GM19043 (cell line): ENCODE measurements around the gene CXCL5.
"Not testable (repeated sequence)": the region's sequence is repeated elsewhere in the genome, so short reads cannot be mapped to it uniquely, and the experiment has no call there.

ENCODE experiments used
- ATAC-seq: cut with Tn5 transposase; IDR thresholded peaks from one replicate; pipeline ENCODE4 v1.9.1; 2021; ENCODE audit warnings: low read depth; ENCODE audit not compliant: unreplicated experiment

Gene CXCL5

GRCh38 chr4:73976716-73977115, 21.8 kb downstream of the CXCL5 start:
- ATAC-seq = no peak

GRCh38 chr4:73976217-73976616, 22.3 kb downstream of the CXCL5 start:
- ATAC-seq = no peak

DNA sequence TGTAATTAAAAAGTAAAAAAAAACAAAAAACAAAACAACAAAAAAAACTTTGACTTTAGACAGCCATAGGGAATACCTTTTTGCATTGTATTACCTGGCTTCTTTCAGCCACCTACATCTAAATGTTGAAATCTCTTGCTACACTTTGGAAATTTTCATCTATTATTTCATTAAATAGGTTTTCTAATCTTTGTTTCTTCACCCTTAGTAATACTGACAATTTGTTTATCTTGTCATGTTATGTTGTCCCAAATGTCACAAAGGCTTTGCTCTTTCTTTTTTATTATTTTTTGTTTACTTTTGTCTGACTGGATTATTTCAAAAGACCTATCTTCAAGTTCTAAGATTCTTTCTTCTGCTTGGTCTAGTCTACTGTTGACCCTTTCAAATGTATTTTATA, 24.1 kb downstream of the CXCL5 start:
- ATAC-seq = no peak

GRCh38 chr4:73970945-73971344, 27.5 kb downstream of the CXCL5 start:
- no peak for ATAC-seq

DNA sequence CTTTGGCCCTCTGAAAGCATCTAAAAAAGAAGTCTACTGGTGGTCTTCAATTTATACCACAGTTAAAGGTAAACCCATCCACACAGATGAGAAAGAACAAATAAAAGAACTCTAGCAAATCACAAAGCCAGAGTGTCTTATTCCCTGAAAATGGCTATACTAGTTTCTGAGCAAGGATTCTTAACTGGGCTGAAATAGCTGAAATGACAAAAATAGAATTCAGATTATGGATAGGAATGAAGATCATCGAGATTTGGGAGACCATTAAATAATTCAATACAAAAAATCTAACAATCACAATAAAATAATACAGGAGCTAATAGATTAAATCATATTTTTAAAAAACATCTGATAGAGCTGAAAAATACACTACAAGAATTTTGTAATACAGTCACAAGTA, 28.5 kb downstream of the CXCL5 start:
- ATAC-seq = no peak

DNA sequence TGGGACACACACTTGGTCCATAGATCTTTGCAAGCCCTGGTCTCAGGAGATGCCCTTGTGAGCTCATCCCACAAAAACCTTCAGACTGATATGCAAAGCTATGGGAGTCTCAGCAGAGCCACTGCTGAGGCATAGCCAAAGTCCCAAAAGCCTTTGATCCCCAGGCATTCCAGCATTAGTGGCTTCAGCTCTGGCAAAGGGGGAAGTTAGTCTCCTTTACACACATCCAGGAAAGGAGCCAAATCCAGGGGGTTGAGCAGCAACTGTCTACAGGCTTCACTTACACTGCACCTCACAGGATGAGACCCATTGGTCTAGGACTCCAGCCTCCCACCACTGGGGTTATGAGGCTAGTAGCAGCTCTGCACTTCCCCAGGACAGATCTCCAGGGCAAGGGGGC, 30.6 kb downstream of the CXCL5 start:
- no peak for ATAC-seq

- ATAC-seq = no peak
Measured at GRCh38 chr4:73964862-73965611, 33.4 kb downstream of the CXCL5 start.

- no peak for ATAC-seq
Measured at GRCh38 chr4:73962724-73963123, 35.8 kb downstream of the CXCL5 start.

- not testable (repeated sequence) for ATAC-seq
Measured at GRCh38 chr4:73959041-73959440, 39.4 kb downstream of the CXCL5 start.

GRCh38 chr4:73952352-73952751, 46.1 kb downstream of the CXCL5 start:
- ATAC-seq = no peak

DNA sequence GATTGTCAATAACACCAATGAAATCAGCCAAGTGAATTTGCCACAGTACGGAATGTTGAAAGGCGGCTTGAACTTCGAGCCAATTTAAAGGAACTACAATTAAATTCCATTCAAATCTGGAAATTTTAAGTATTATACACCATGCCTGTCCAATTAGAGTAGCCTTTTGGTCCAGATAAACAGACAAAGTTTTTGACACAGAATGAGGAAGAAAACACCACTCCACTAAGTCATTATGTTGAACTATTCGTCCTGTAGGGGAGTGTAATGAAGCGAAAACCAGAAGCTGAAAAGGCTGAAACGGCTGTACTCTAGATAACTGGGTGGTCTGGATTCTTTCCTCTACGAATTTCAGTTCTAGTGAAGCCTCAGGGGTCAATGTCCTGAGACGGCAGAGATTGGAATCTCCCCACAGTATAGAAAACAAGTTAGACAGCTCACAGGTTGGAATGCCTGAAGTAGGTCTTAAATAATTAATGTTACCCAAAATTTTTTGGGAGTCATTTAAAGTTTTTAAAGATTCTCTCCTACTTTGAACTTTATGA, 48.0 kb downstream of the CXCL5 start:
- not testable (repeated sequence) for ATAC-seq

DNA sequence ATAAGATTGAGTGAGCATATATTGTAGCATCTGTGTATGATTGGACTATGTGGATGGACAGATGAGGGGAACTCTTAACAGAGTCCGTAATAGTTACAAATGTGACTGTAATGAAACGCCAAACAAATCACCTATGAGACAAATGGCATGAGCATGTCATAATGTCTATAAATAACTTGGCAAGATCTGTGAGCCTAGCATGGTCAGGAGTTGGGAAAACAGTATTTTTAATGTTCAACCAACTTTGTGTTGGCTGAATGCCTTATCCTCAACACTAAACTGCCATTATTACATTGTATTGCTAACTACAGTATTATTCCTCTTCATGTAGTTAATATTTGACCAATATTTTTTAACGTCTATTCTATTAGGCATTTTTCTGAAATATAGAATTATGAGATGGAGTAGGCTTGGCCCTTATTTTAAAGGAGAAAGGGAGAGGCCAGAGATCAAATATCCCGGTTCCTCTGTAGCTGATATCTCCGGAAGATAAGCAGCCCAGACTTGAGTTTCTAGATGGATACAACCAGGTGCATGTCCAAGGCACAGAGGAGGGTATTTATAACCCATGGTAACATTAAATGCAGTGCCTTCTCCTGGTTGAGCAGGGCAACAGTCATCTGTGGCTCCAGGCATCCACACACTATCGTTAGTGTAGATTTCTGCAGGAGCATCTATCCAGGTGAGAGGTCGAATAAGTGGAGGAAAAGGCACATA, 49.3 kb downstream of the CXCL5 start:
- ATAC-seq = no peak

GRCh38 chr4:73948291-73948690, 50.2 kb downstream of the CXCL5 start:
- ATAC-seq = no peak

GRCh38 chr4:73947239-73947985, 51.1 kb downstream of the CXCL5 start:
- ATAC-seq = no peak

DNA sequence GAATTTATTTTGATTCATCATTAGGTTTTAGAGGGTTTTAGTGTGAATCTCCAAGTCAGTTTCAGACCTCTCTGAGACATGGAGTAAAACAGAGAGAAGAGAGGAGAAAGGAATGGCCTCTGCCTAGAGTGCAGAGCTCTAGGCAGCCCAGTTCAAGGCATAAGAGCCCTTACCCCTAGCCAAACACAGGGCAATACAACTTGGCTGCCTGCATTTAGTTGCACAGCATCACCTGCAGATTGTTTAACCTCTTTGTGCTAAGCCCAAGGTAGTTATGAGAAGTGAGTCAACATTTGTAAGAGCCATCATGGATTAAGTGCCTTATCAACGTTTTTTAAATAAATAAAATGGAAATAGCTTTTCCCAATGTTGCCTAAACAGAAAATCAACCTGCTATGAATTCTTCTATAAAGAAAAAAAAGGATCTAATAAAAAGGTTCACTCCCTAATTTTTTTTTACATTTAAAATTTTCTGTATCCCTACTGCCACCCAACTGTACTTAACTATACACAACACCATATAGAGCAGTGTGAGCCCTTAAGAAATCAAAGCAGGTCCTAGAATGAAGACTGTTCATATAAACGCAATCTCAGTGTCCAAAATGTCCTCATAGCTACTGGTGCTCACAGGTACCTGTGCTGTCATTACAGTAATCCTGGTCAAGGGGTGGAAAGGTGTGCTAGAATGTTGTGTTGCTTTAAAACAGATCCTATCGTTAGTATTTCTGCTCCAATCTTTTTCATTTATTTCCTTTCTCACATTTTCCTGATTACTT, 52.6 kb downstream of the CXCL5 start:
- no peak for ATAC-seq
